ENCODE measurements around the gene RIMKLA. TPM values are rescaled to one million over a fixed set of nuclear protein-coding genes. Genes with fewer than 3 reads are reported as not detected.

Gene RIMKLA
- total and polyA plus RNA-seq, 2 donors (not counting 1 experiment from before 2014, with no cell fraction given): 0.01 TPM; not detected in 1

DNA sequence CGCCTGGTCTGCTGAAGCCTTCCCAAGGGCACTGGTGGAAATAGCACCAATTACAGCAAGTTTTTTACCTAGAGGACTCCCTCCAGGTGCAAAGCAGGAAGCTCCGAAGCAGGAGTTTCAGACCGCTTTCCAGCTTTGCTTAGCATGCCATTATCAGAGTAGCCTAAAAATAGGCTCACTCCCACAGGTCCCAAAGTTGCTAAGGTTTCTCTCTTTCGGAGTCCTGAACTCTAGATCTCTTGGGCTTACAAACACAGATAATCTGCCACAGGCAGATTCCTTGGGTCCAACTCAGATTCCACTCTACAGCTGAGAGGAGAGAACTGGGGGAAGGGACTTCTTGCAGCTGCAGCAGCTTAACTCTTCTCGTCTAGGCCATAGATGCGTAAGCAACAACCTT, 52.8 kb downstream of the RIMKLA start:
- Mint-ChIP-seq H3K27ac (no peak overlapping the region), H3K27me3 (peaks cover 4% of the 10 kb centered on the region), H3K9me3 (ENCODE audit: insufficient read depth) (no peaks in the 10 kb centered on the region), H3K4me1 (no peaks in the 10 kb centered on the region), H3K4me3 (no peak overlapping the region)
- 100% methylated on average over 1 of the region's 6 CpGs for WGBS (ENCODE audit: insufficient coverage)
- Histone ChIP-seq H3K27ac (ENCODE audit: low read length in 2 of 2) (no peak overlapping the region), H3K27me3 (replicated peaks in 1 of 4; ENCODE audit: control extremely low read depth in 1 of 4, control insufficient read depth in 3 of 4, insufficient read depth in 4 of 4, low read length in 3 of 4) (no peaks in the 10 kb centered on the region), H3K9me3 (ENCODE audit: control extremely low read depth in 1 of 3, control insufficient read depth in 2 of 3, insufficient read depth in 1 of 3, low read length in 2 of 3) (no peaks in the 10 kb centered on the region), H4K20me1 (ENCODE audit: control insufficient read depth, insufficient read depth, low read length, poor library complexity, severe bottlenecking) (no peaks in the 10 kb centered on the region), H3K4me1 (ENCODE audit: control insufficient read depth in 2 of 2, insufficient read depth in 2 of 2, low read length in 2 of 2) (no peaks in the 10 kb centered on the region), H3K36me3 (replicated peaks in 1 of 2; ENCODE audit: control extremely low read depth in 1 of 2, control insufficient read depth in 1 of 2, extremely low read depth in 1 of 2, insufficient read depth in 2 of 2, low read length in 1 of 2) (no peaks in the 10 kb centered on the region), H2AFZ (ENCODE audit: insufficient read depth, low read depth, low read length, poor library complexity, severe bottlenecking) (no peak overlapping the region), H3K79me2 (ENCODE audit: control insufficient read depth, insufficient read depth, low read length) (no peaks in the 10 kb centered on the region), H3K4me2 (replicated peaks; ENCODE audit: low read depth, low read length, poor library complexity, severe bottlenecking) (no peak overlapping the region), H3K9ac (ENCODE audit: low read length) (no peak overlapping the region), H3K4me3 (ENCODE audit: control extremely low read depth in 1 of 5, extremely low read depth in 1 of 5, insufficient read depth in 1 of 5, low read depth in 2 of 5, low read length in 4 of 5) (no peak overlapping the region)
- ChIA-PET POLR2A (no interaction called here), CTCF (no interaction called here)
- TF ChIP-seq, protein P1, sequence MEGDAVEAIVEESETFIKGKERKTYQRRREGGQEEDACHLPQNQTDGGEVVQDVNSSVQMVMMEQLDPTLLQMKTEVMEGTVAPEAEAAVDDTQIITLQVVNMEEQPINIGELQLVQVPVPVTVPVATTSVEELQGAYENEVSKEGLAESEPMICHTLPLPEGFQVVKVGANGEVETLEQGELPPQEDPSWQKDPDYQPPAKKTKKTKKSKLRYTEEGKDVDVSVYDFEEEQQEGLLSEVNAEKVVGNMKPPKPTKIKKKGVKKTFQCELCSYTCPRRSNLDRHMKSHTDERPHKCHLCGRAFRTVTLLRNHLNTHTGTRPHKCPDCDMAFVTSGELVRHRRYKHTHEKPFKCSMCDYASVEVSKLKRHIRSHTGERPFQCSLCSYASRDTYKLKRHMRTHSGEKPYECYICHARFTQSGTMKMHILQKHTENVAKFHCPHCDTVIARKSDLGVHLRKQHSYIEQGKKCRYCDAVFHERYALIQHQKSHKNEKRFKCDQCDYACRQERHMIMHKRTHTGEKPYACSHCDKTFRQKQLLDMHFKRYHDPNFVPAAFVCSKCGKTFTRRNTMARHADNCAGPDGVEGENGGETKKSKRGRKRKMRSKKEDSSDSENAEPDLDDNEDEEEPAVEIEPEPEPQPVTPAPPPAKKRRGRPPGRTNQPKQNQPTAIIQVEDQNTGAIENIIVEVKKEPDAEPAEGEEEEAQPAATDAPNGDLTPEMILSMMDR (IDR thresholded peaks at IDR 0.05): no peak
- no peak for TF ChIP-seq EZH2 (IDR thresholded peaks at IDR 0.05; ENCODE audit: borderline replicate concordance, insufficient read depth, low read depth, low read length, poor library complexity, severe bottlenecking)
- ATAC-seq (ENCODE audit: low read depth) (no peak), DNase-seq (no peak)
- intact Hi-C loops (cut with micrococcal nuclease): no loop called here

DNA sequence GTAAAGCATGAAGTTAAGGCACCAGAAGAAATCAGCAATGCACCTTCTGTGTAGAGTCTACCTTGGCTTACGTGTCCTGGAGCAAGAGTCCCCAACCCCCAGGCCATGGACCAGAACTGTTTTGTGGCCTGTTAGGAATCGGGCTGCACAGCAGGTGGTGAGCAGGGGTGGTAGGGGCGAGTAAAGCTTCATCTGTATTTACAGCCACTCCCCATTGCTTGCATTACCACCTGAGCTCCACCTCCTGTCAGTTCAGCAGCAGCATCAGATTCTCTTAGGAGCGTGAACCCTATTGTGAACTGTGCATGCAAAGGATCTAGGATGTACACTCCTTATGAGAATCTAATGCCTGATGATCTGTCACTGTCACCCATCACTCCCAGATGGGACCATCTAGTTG, 53.7 kb downstream of the RIMKLA start:
- Histone ChIP-seq H3K9ac (ENCODE audit: low read length) (no peak overlapping the region), H4K20me1 (ENCODE audit: control insufficient read depth, insufficient read depth, low read length, poor library complexity, severe bottlenecking) (no peaks in the 10 kb centered on the region), H3K4me3 (ENCODE audit: control extremely low read depth in 1 of 5, extremely low read depth in 1 of 5, insufficient read depth in 1 of 5, low read depth in 2 of 5, low read length in 4 of 5) (no peak overlapping the region), H3K4me1 (ENCODE audit: control insufficient read depth in 2 of 2, insufficient read depth in 2 of 2, low read length in 2 of 2) (no peaks in the 10 kb centered on the region), H3K36me3 (replicated peaks in 1 of 2; ENCODE audit: control extremely low read depth in 1 of 2, control insufficient read depth in 1 of 2, extremely low read depth in 1 of 2, insufficient read depth in 2 of 2, low read length in 1 of 2) (no peaks in the 10 kb centered on the region), H3K9me3 (ENCODE audit: control extremely low read depth in 1 of 3, control insufficient read depth in 2 of 3, insufficient read depth in 1 of 3, low read length in 2 of 3) (no peaks in the 10 kb centered on the region), H3K27me3 (replicated peaks in 1 of 4; ENCODE audit: control extremely low read depth in 1 of 4, control insufficient read depth in 3 of 4, insufficient read depth in 4 of 4, low read length in 3 of 4) (no peaks in the 10 kb centered on the region), H3K27ac (ENCODE audit: low read length in 2 of 2) (no peak overlapping the region), H2AFZ (ENCODE audit: insufficient read depth, low read depth, low read length, poor library complexity, severe bottlenecking) (no peak overlapping the region), H3K4me2 (replicated peaks; ENCODE audit: low read depth, low read length, poor library complexity, severe bottlenecking) (no peak overlapping the region), H3K79me2 (ENCODE audit: control insufficient read depth, insufficient read depth, low read length) (no peaks in the 10 kb centered on the region)
- TF ChIP-seq, protein P1 (IDR thresholded peaks at IDR 0.05): no peak
- TF ChIP-seq EZH2 (IDR thresholded peaks at IDR 0.05; ENCODE audit: borderline replicate concordance, insufficient read depth, low read depth, low read length, poor library complexity, severe bottlenecking): no peak
- ATAC-seq (ENCODE audit: low read depth) (no peak), DNase-seq (no peak)
- Mint-ChIP-seq H3K27ac (no peak overlapping the region), H3K27me3 (peaks cover 4% of the 10 kb centered on the region), H3K4me1 (no peaks in the 10 kb centered on the region), H3K9me3 (ENCODE audit: insufficient read depth) (no peaks in the 10 kb centered on the region), H3K4me3 (no peak overlapping the region)
- ChIA-PET POLR2A (no interaction called here), CTCF (no interaction called here)
- intact Hi-C loops (cut with micrococcal nuclease): no loop called here
- 95% methylated on average over 3 of the region's 4 CpGs for WGBS (ENCODE audit: insufficient coverage)
